ENCODE measurements around the gene LCE3B. TPM values are rescaled to one million over a fixed set of nuclear protein-coding genes. Genes with fewer than 3 reads are reported as not detected.

The LCE3B gene
- total RNA-seq, 1 experiment from 2014 or later = not detected

- Histone ChIP-seq H3K27ac (ENCODE audit: low read length) (no peak within 1 kb of the TSS), H3K9ac (ENCODE audit: low read length) (no peak within 1 kb of the TSS), H4K20me1 (ENCODE audit: low read length) (no peaks in the 10 kb centered on the region), H3K4me1 (ENCODE audit: insufficient read depth, low read length) (no peaks in the 10 kb centered on the region), H2AFZ (ENCODE audit: low read length) (no peak within 1 kb of the TSS), H3K9me3 (ENCODE audit: low read length) (peaks cover 7% of the 10 kb centered on the region), H3F3A (ENCODE audit: low read length, unreplicated experiment) (no peaks in the 10 kb centered on the region), H3K79me2 (ENCODE audit: low read length) (no peaks in the 10 kb centered on the region), H3K36me3 (ENCODE audit: low read depth, low read length) (no peaks in the 10 kb centered on the region), H3K4me2 (ENCODE audit: low read length) (no peak within 1 kb of the TSS), H3K9me2 (replicated peaks; ENCODE audit: low read length) (no peaks in the 10 kb centered on the region), H3K27me3 (ENCODE audit: low read length) (no peaks in the 10 kb centered on the region; the same call in 1 of the 2 replicates), H3K4me3 (ENCODE audit: low read length) (no peak within 1 kb of the TSS)
- ATAC-seq (no peak), DNase-seq (peak; percentile 1)
- BruUV-seq (replicated peaks) = no TSS peak
- POLR2A ChIA-PET (ENCODE audit: unreplicated experiment) = no interaction called here
- intact Hi-C loops (cut with micrococcal nuclease) = no loop called here
- CTCF ChIA-PET = no interaction called here
- TF ChIP-seq EZH2 (IDR thresholded peaks at IDR 0.05; ENCODE audit: low read length, unreplicated experiment) (no peak), EZH2phosphoT487 (IDR thresholded peaks at IDR 0.05; ENCODE audit: borderline replicate concordance, low read length) (no peak)
- TF ChIP-seq, protein P1, sequence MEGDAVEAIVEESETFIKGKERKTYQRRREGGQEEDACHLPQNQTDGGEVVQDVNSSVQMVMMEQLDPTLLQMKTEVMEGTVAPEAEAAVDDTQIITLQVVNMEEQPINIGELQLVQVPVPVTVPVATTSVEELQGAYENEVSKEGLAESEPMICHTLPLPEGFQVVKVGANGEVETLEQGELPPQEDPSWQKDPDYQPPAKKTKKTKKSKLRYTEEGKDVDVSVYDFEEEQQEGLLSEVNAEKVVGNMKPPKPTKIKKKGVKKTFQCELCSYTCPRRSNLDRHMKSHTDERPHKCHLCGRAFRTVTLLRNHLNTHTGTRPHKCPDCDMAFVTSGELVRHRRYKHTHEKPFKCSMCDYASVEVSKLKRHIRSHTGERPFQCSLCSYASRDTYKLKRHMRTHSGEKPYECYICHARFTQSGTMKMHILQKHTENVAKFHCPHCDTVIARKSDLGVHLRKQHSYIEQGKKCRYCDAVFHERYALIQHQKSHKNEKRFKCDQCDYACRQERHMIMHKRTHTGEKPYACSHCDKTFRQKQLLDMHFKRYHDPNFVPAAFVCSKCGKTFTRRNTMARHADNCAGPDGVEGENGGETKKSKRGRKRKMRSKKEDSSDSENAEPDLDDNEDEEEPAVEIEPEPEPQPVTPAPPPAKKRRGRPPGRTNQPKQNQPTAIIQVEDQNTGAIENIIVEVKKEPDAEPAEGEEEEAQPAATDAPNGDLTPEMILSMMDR (conservative IDR thresholded peaks at IDR 0.05; ENCODE audit: low read depth, low read length) = no peak
Observed at GRCh38 chr1:152622803-152623202, 9.2 kb downstream of the LCE3B start, which contains the start of gene LCE3A. Gene LCE3A, minus strand, starts transcription at chr1:152623103. Its CDS starts 0 bp downstream, at chr1:152623103.

DNA sequence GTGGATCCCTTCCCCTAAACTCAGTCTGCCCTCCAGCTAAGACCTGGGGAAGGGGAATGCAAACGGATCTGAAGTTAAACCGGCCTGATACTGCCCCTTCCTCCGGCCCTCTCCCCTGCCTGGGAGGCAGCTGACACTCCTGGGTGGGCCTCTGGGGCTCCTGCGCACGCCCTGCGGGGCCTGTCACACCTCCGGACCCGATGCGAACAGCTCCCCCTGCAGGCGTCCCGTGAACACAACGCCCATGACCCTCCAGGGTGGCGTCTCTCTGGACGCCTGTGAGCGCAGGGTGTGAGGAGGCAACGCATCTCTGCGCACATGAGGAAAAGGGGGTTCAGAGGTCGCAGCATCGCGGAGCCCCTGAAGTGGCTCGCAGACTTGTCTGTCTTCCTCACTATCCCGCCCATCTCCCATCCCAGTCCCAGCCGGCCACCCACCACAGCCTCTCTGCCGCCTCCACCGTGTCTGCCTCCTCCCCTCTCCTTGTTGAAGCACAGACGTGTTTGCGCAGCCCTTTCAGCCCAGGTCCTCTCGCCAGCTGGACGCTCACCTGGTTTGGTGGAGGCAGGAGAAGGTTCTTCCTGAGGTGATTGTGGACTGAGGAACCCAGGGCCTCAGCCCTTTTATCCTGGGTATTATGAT lies 9.7 kb downstream of the LCE3B start:
- TF ChIP-seq, protein P1 (conservative IDR thresholded peaks at IDR 0.05; ENCODE audit: low read depth, low read length) = peak; percentile 40
- no peak for TF ChIP-seq EZH2 (IDR thresholded peaks at IDR 0.05; ENCODE audit: low read length, unreplicated experiment)
- no peak for TF ChIP-seq EZH2phosphoT487 (IDR thresholded peaks at IDR 0.05; ENCODE audit: borderline replicate concordance, low read length)
- no peaks in the 10 kb centered on the region; the same call in 1 of the 2 replicates for H3K27me3 ChIP-seq (ENCODE audit: low read length)
- DNase-seq (peak; percentile 1), ATAC-seq (no peak)
- no peak overlapping the region for H3K27ac ChIP-seq (ENCODE audit: low read length)
- ChIA-PET POLR2A (ENCODE audit: unreplicated experiment) (no interaction called here), CTCF (no interaction called here)
- H2AFZ ChIP-seq (ENCODE audit: low read length) = no peak overlapping the region
- no peaks in the 10 kb centered on the region for H3K79me2 ChIP-seq (ENCODE audit: low read length)
- no TSS peak for BruUV-seq (replicated peaks)
- H3K9me3 ChIP-seq (ENCODE audit: low read length) = peaks cover 7% of the 10 kb centered on the region
- H3K4me3 ChIP-seq (ENCODE audit: low read length) = no peak overlapping the region
- no peaks in the 10 kb centered on the region for H3K9me2 ChIP-seq (replicated peaks; ENCODE audit: low read length)
- intact Hi-C loops (cut with micrococcal nuclease) = no loop called here
- no peak overlapping the region for H3K4me2 ChIP-seq (ENCODE audit: low read length)
- H3F3A ChIP-seq (ENCODE audit: low read length, unreplicated experiment) = no peaks in the 10 kb centered on the region
- H3K4me1 ChIP-seq (ENCODE audit: insufficient read depth, low read length) = no peaks in the 10 kb centered on the region
- no peak overlapping the region for H3K9ac ChIP-seq (ENCODE audit: low read length)
- no peaks in the 10 kb centered on the region for H3K36me3 ChIP-seq (ENCODE audit: low read depth, low read length)
- H4K20me1 ChIP-seq (ENCODE audit: low read length) = no peaks in the 10 kb centered on the region

DNA sequence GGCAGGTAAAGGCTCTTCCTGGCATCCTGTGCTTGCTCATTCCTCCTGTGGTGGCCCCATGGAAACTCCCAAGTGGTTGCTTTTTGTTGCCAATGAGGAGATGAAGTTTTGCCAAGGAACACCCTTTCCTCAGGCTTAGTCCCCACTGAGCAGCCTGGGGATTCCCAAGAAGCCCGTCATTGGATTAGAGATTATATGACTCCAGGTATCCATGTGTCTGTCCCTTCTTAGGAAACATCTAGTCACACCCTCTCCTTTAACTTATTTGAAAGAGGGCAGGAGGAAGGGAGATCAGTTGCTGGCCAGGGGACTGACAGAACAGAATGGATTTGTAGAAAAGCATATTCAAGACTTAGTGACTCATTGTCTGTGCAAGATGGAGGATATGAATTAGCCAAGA lies 13.1 kb downstream of the LCE3B start:
- Histone ChIP-seq H3K9ac (ENCODE audit: low read length) (no peak overlapping the region), H2AFZ (ENCODE audit: low read length) (no peak overlapping the region), H3K9me3 (ENCODE audit: low read length) (no peaks in the 10 kb centered on the region), H3K27ac (ENCODE audit: low read length) (no peak overlapping the region), H4K20me1 (ENCODE audit: low read length) (no peaks in the 10 kb centered on the region), H3K27me3 (ENCODE audit: low read length) (no peaks in the 10 kb centered on the region; the same call in 1 of the 2 replicates), H3K79me2 (ENCODE audit: low read length) (no peaks in the 10 kb centered on the region), H3K4me1 (ENCODE audit: insufficient read depth, low read length) (no peaks in the 10 kb centered on the region), H3K36me3 (ENCODE audit: low read depth, low read length) (no peaks in the 10 kb centered on the region), H3K4me2 (ENCODE audit: low read length) (no peak overlapping the region), H3K4me3 (ENCODE audit: low read length) (no peak overlapping the region), H3F3A (ENCODE audit: low read length, unreplicated experiment) (no peaks in the 10 kb centered on the region), H3K9me2 (replicated peaks; ENCODE audit: low read length) (no peaks in the 10 kb centered on the region)
- intact Hi-C loops (cut with micrococcal nuclease) = no loop called here
- TF ChIP-seq, protein P1 (conservative IDR thresholded peaks at IDR 0.05; ENCODE audit: low read depth, low read length) = no peak
- TF ChIP-seq EZH2 (IDR thresholded peaks at IDR 0.05; ENCODE audit: low read length, unreplicated experiment) (no peak), EZH2phosphoT487 (IDR thresholded peaks at IDR 0.05; ENCODE audit: borderline replicate concordance, low read length) (no peak)
- ChIA-PET CTCF (no interaction called here), POLR2A (ENCODE audit: unreplicated experiment) (no interaction called here)
- no TSS peak for BruUV-seq (replicated peaks)
- ATAC-seq (no peak), DNase-seq (peak; percentile 1)
